ENCODE measurements around the gene COMMD6.
"Not testable (repeated sequence)": the region's sequence is repeated elsewhere in the genome, so short reads cannot be mapped to it uniquely, and the experiment has no call there.

COMMD6 gene

GRCh38 chr13:75537401-75538365 is at the start of gene COMMD6:
Gene COMMD6 (minus strand): TSS chr13:75537841. CDS start chr13:75537805, 36 bp downstream.
- peak; percentile 65 for DNase-seq

- no peak for DNase-seq
These were observed 47.5 kb upstream of the COMMD6 start for GRCh38 chr13:75585153-75585552.

- DNase-seq: no peak
These were observed 45.5 kb upstream of the COMMD6 start for GRCh38 chr13:75583091-75583490.

- no peak for DNase-seq
These were observed 44.4 kb upstream of the COMMD6 start for GRCh38 chr13:75581874-75582640.

GRCh38 chr13:75579529-75579928 is 41.9 kb upstream of the COMMD6 start:
- no peak for DNase-seq

GRCh38 chr13:75569576-75569975 is 31.9 kb upstream of the COMMD6 start:
- no peak for DNase-seq

GRCh38 chr13:75566658-75567057 is 29.0 kb upstream of the COMMD6 start:
- DNase-seq: no peak

GRCh38 chr13:75558145-75558840 is 20.7 kb upstream of the COMMD6 start:
- DNase-seq: no peak

GRCh38 chr13:75556961-75557360 is 19.3 kb upstream of the COMMD6 start:
- no peak for DNase-seq

GRCh38 chr13:75555836-75556235 is 18.2 kb upstream of the COMMD6 start:
- no peak for DNase-seq

- DNase-seq: no peak
These were observed 17.3 kb upstream of the COMMD6 start for GRCh38 chr13:75554981-75555380.

- no peak for DNase-seq
These were observed 16.8 kb upstream of the COMMD6 start for GRCh38 chr13:75554464-75554863.

- DNase-seq: no peak
These were observed 12.5 kb upstream of the COMMD6 start for GRCh38 chr13:75550159-75550567.

- DNase-seq: peak; percentile 97
These were observed 11.9 kb upstream of the COMMD6 start, which contains the start of gene UCHL3 for GRCh38 chr13:75549262-75550158. Gene UCHL3 (plus strand): TSS chr13:75549791. CDS start chr13:75549821, 30 bp downstream.

- no peak for DNase-seq
These were observed 10.3 kb upstream of the COMMD6 start for GRCh38 chr13:75547917-75548316.

- DNase-seq: not testable (repeated sequence)
These were observed 7.7 kb upstream of the COMMD6 start for GRCh38 chr13:75545386-75545785.

GRCh38 chr13:75544681-75545330 is 7.2 kb upstream of the COMMD6 start:
- no peak for DNase-seq

- no peak for DNase-seq
These were observed 4.3 kb upstream of the COMMD6 start for GRCh38 chr13:75541961-75542360.

GRCh38 chr13:75541287-75541686 is 3.6 kb upstream of the COMMD6 start:
- peak; percentile 6 for DNase-seq

- no peak for DNase-seq
These were observed 3.8 kb downstream of the COMMD6 start for GRCh38 chr13:75533861-75534260.

GRCh38 chr13:75530549-75530961 is 7.1 kb downstream of the COMMD6 start:
- DNase-seq: no peak

Measured in CD4-positive, alpha-beta T cell treated with Interleukin-17A for 1 hour (primary cell).